Skin of body (tissue), 2 donors: ENCODE results near the gene VSIR. TPM values are rescaled to one million over a fixed set of nuclear protein-coding genes. Genes with fewer than 3 reads are reported as not detected.

Experiments
- DNase-seq: peaks from one replicate; lab custom pipeline; 2025; lab: John Stamatoyannopoulos, UW
- total RNA-seq: library from RNA; depleted of rRNA; stranded (reverse); fragments of >200 nt; gene quantifications from one replicate; pipeline ENCODE4 v1.2.3, GENCODE V29; 2014

VSIR gene
- total RNA-seq, 1 donor from 2014 or later = 15.8 TPM

- DNase-seq = no peak
These were observed 9.7 kb upstream of the VSIR start for GRCh38 chr10:71782917-71783490.

DNA sequence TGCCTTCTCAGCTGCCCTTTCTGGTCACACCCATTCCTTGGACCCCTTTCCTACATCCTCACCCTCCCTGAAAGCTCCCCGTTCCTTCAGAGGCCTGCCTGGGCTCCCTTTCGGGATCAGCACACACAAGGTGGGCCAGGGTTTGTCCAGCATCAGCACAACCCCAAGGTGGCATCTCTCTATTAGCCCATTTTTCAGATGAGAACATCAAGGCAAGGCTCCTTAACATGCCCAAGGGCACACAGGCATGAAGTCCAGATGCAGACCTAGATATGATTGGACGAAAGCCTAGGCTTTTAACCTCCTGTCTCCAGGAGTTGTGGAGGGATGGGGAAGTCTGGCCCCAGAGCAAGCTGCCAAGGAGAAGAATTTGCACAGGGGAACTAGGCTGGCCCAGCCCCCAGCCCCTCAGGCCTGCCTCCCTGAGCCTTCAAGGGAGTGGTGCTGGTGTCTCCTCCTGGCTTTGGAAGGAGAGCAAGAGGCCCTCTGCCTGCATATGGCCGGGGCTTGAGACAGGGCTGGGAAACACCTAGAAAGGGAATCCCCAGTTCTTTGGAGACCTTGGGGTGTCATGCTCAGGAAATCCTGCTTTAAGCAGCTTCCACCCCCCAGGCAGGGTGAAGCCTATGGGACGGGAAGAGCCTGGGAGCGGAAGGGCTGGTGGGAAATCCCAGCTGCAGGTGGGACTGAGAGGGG lies 9.0 kb upstream of the VSIR start:
- no peak for DNase-seq

- no peak for DNase-seq
These were observed 7.4 kb upstream of the VSIR start for GRCh38 chr10:71780719-71781118.

DNA sequence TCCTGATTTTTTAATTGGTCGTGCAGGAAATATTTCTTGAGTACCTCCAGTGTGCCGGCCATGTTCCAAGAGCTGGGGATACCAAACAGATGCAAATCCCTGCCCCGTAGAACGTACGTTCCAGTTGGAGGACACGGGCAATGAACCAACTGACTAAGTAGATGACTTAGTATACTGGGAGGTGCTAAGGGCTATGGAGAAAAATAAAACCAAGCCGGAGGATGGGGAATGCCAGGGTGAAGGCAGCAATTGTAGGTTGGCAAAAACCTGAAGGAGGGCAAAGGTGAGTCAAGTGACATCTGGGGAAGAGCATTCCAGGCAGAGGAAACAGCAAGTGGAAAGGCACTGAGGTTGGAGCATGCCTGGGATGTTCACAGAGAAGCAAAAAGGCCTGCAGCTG lies 6.8 kb upstream of the VSIR start:
- DNase-seq = no peak

DNA sequence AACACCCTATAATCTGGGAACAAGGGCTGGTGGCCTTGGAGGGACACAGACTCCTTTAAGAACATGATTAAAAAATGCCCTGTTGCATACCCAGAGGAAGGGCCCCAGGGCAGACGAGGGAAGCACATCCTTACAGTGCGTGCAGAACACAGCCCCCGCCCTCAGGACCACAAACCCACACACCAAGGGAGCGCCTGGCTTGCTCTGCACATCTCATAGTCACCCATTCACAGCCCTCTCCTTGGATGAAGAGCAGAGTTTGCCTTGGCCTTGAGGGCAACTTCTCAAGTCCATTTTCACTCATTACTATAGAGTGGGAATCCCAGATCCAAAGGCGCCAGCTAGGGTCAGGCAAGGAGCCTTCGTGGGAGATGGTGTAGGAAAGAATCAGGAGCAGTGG lies 6.3 kb upstream of the VSIR start:
- DNase-seq = no peak

DNA sequence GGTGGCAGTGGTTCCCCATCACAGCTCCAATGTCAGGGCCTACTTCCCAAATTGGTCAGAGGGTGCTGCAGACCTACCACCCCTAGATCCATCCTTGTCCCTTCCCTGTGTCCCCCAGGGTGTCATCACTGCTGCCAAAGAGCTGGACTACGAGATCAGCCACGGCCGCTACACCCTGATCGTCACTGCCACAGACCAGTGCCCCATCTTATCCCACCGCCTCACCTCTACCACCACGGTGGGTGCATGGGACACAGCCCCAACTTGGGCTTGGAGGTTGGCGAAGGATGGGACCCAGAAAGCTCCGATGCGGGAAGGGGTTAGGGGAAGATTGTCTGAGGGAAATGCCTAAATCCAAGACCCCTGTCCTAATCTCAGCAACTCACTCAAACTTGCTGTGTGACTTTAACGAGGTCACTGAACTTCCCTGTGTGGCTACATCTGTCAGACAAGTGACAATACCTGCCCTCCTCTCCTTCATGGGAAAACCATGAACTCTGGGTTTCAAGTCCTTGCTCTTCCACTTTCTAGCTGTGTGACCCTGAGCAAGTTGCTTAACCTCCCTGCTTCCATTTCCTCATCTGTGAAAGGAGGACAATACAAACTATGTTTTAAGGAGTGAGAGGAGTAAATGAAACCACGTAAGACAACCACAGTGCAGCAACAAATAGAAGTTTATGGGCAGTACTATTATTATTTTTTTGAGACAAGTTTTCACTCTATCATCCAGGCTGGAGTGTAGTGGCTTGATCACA lies 4.9 kb upstream of the VSIR start:
- DNase-seq = no peak

DNA sequence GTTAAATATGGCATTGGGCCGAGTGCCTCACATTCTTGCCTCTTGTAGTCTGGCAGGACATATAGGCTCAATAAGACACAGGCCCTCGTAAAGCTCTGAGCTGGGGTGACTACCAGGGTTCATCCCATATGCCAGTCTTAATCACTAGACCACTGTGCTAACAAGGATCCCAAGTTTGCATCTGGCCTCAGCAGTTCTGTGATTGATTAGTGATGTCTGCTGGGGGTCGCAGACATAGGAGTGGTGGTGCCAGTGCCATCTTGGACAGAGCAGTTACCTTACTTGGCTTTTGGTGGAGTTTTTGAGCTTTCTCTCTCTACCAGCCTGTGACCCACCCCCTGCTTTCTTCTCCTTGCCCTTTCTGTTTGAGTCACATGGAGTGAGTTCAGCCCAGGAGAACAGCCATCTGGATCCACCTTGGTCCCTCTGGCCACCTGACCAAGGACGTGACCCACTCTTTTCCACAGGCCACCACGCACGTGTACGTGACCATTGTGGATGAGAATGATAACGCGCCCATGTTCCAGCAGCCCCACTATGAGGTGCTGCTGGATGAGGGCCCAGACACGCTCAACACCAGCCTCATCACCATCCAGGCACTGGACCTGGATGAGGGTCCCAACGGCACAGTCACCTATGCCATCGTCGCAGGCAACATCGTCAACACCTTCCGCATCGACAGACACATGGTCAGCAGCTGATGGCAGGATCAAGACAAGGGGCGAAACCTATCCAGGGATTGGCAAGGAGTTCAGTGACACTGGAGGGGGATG lies 4.1 kb upstream of the VSIR start:
- no peak for DNase-seq

GRCh38 chr10:71776481-71776925 lies 3.2 kb upstream of the VSIR start:
- no peak for DNase-seq

DNA sequence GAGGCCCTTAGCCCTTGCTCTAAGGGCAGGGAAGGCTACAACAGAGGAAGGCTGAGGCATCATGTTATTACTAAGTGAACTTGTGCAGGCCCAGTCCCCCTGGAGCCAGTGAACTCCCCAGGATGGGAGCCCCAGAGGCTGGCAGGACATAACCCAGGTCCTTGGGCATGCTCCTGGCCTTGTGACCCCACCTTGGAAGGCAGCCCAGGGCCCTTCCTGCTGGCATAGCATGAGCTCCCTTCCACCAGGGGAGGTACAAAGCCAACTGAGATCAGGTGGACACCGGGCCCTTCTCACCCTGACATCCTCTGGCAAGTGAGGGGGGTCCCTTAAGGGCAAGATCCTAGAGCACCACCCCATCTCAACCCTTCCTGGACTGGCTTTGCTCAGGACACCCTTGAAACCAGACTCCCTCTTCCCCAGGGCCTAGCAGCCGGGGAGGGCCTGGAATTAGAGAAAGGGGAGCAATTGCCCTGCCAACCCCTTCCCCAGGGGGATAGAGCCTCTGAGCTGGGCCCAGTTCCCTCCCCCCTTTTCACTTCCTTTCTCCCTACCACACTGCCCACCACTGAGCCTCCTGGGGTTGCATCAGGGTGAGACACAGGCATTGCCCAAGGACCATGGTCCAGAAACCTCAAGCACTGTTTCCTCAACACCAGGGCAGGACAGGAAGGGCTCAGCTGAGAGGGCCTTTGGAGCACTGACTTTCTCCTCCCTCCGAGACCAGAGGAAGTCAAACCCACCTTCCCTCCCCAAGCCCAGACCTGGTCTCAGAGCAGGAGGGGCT lies 1.8 kb upstream of the VSIR start:
- DNase-seq = no peak

DNA sequence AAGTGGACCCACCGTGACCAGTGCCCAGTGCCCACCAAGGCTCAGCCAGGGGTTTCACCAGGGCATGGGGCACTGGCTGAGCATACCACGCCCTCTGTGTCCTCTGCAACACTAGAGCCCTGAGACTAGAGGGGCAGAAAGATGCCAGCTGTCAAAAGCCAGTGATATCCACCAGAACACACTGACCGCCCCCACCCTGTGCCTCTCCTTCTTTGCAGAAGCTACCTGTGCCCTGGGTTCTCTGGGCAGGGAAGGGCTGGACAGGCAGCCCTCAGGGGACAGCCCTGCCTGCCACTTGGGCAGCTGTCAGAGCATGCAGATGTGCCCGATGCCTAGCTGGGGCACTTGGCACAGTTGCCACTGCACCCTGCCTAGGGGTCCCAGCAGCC lies 494 bp downstream of the VSIR start:
- no peak for DNase-seq

DNA sequence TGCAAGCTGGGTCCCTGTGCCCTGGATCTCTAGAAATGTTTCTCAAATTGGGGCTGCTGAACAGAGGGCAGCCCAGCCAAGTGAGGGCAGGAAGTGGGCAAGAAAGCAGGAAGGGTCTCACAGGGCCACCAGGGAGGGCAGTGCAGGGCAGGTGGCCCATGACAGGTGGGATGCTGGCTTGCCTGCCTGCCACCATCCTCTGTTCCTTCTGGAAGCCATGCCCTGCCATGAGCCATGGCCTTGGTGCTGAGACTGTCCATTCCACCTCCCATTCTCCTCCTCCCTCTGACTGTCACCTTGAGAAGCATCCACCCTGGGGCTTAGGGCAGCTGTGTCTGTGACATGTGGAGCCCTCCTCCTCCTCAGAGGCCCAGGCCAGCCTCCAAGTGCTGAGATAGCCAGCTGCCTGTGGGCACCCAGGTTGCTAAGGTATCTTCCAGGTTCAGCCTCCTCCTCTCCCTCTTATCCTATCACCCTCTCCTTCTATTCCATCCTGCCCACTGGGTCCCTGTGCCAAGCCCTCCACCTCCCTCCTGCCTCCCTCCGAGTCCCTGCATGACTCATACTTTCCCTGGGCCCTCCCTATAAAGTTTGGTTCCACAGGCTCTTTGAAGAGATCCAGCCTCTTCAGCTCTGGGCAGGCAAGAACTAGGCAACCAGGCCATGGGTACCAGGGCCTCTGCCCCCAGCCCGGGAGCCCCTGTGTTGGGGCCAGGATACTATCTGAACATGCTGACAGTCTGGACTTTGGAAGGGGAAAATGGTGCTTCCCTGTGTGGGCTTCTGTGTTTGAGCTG lies 1.3 kb downstream of the VSIR start:
- DNase-seq = peak; percentile 18

- DNase-seq = no peak
These were observed 2.1 kb downstream of the VSIR start for GRCh38 chr10:71771204-71771603.

GRCh38 chr10:71770789-71771188 lies 2.5 kb downstream of the VSIR start:
- DNase-seq = no peak

- DNase-seq = no peak
These were observed 3.1 kb downstream of the VSIR start for GRCh38 chr10:71770255-71770654.

GRCh38 chr10:71769279-71769823 lies 4.0 kb downstream of the VSIR start:
- DNase-seq = no peak

- no peak for DNase-seq
These were observed 5.8 kb downstream of the VSIR start for GRCh38 chr10:71767420-71768035.

DNA sequence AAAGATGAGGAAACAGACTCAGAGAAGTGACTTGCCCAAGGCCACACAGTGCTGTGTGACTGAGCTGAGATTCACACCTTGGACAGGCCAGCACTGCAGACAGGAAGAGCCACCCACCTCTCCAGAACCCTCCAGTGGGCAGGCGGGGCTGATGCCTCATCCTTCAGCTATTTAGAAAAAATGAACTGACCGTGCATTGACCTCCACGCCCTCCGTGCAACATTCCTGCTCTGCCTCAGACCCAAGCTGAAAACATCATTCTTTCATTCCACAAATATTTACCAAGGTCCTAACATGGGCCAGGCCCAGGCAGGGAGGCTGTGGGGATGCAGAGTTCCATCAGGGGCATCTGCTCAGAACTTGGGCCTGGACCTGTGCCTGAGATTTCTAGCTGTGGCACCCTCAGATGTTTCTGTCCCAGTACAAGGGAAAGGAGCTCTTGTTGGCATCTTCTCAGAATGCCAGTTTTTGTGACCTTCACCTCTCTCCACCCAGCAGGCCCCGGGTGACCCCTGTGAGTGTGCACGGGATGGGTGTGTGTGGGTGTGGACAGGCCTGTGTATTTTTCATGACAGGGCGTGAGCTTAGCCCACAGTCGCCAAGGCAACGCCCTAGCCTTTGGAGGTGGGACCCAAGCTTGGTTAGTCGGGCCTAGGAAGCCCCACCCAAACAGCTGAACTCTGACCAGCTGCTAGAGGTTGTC lies 6.5 kb downstream of the VSIR start:
- DNase-seq = peak; percentile 13

- DNase-seq = no peak
These were observed 7.2 kb downstream of the VSIR start for GRCh38 chr10:71765906-71766716.
